DMS79 treated with DMSO at 0.1 percent for 48 hours (cell line): Measurements from ENCODE around the gene ABCE1.
"Not testable (repeated sequence)": the region's sequence is repeated elsewhere in the genome, so short reads cannot be mapped to it uniquely, and the experiment has no call there.

ENCODE experiments used
- DNase-seq: peaks from one replicate; lab custom pipeline; 2025; lab: John Stamatoyannopoulos, UW

The ABCE1 gene

DNA sequence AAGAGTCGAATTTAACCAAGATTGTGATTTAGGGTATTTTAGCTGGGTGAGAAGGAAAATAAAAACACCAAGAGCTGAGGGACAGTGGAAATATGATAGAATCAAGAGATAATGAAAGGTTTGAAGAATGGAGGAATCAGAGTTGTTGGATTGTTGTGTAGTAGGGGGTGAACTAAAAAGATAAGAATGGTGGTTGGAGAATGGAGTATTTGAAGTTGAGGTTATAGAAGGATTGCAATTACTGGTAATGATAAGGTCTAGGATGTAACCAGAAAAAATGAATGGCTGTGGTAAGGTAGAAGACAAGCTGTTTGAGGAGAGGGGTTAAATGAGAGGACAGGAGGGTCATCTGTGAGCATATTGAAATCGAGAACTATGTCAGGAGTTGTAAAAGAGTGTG, 4.5 kb downstream of the ABCE1 start:
- no peak for DNase-seq

DNA sequence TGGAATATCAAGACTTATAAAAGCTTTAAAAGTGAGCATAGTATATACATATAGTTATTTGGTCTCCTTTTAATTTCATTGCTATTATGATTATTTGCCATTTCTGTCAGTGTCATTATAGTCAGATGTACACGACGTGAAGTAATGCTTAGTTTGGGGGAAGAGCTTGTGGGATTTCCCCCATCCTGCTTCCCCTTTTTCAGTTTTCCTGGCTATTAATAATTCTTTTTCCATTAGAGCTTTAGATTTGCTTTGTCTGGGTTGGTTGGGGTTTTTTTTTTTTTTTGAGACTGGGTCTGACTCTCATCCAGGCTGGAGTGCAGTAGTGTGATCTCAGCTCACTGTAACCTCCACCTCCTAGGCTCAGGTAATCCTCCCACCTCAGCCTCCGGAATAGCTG, 5.4 kb downstream of the ABCE1 start:
- no peak for DNase-seq

DNA sequence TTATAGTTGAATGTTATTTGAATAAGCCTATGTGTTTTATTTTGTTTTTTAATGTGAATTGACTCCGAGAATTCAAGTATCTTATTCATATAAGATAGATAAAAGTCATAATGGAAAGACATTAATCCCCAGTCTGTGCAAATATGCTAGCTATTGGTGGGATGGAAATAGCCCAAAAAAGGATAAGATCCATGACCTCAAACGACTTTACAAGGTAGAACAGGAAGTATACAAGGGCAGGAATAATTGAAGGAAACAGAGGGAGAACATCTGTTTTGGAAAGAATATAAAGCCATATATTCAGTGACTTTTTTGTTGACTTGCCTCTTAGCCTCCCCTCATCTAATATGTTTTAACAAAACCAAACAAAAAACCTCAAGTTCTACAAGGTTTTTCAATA, 9.0 kb downstream of the ABCE1 start:
- DNase-seq: no peak

DNA sequence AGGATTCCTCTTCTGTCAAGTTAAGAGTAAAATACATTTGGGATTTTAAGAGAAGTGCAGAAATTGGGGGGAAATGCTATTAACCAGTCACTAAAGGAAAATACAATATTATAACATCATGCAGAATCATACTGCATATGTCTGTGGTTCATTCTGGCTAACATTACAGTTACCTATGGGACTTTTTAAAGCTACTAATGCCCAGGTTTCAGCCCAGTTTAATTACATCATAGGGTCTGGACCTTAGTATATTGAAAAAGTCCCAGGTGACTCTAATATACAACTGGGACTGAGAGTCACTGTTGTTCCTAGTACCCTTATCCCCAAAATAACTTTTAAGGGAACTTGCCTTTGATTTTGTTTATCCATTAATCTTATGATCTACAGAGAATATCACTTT, 10.0 kb downstream of the ABCE1 start:
- DNase-seq: no peak

DNA sequence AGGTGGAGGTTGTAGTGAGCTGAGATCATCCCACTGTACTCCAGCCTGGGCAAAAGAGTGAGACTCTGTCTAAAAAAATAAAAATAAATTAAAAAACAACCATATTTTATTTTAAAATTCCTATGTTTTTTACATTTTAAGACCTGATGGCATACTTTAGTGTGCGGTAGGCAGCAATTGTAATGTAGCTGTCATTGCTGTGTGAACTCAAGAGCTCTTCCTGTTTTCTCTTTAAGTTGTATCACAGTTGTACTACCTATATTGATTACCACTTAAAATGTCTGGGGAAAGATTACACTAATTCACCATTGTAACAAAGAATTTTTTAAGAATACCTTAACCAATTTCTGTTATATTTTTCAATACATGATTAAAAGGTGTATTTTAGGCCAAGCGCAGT, 27.3 kb downstream of the ABCE1 start:
- no peak for DNase-seq

DNA sequence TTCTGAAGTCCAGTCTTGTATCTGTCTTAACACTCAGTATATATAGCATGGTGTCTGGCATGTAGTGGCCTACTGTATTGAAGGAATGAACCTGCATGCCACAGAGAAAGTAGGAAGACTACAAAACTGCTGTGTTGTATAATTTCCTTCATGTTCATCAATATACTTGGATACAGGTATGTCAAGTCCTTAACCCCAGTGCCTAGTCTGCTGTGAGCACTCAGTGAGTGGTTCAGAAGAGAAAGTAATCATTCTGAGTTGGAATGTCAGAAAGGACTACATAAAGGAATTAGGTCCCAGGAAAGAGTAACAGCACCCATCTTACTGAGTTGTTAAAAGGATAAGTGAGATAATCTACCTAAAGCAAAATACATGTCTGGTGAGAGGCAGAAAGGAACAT, 32.0 kb downstream of the ABCE1 start:
- no peak for DNase-seq

DNA sequence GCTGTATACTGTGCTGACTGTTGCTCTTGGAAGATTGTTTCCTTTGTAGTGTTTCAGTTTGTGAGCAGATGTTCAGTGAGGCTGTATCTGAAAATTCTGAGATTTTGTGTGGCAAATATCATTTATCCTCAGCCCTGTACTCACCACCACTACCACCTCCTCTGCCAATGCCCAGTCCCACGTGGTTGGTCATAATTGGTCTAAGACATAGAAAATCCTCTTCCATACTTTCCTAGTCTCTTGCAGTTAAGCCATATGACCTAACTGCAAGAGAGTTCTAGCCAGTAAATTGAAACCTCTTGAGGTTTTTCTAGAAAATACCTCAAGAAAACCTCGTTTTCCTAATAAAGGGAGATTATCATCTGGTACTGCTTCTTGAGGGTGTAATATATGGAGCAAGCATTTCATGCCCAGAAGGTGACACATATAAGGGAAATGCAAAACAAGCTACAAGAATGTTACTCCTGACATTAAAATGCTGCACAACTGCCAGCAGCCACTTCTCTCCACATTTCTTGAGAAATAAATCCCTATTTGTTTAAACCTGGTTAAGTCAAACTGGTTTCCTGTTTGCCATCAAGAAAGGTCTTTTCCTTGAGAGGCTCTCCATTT, 32.8 kb downstream of the ABCE1 start:
- DNase-seq: no peak

DNA sequence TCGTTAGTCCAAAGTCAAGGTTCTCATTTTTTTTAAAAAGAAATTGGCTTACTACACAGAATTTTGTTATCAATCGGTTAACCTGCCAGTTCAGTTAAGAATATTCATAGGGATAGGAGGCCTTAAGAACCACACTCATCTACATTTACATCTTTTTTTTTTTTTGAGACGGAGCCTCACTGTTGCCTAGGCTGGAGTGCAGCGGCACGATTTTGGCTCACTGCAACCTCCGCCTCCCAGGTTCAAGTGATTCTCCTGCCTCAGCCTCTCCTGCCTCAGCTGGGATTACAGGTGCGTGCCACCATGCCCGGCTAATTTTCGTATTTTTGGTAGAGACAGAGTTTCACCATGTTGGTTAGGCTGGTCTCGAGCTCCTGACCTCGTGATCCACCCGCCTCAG, 33.7 kb downstream of the ABCE1 start:
- no peak for DNase-seq

DNA sequence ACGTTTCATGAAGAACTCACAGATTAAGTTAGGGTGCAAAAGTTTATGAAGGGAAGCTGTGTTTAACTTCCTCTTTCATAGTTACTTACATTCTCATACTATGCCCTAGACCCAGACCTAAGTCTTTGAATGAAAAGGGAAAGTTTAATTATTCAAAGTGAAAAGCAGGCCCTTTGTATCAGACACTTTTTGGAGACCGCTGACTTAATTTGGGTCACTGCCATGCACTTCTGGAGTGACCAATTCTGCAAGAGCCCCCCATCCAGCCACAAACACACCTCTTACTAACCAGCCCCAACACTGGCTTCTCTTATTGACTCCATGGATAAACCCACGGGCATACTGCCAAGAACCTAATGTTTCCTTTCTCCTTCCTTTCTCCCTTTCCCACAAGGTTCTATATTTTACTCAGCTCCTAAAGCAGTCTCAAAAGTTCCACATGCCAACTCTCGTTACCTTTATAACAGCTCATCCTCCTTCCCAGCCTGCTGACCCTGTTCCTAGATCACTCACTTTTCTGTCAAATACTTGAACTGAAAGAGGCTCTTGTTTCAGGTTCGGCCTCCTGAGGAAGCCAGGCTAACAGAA, 34.5 kb downstream of the ABCE1 start:
- no peak for DNase-seq

DNA sequence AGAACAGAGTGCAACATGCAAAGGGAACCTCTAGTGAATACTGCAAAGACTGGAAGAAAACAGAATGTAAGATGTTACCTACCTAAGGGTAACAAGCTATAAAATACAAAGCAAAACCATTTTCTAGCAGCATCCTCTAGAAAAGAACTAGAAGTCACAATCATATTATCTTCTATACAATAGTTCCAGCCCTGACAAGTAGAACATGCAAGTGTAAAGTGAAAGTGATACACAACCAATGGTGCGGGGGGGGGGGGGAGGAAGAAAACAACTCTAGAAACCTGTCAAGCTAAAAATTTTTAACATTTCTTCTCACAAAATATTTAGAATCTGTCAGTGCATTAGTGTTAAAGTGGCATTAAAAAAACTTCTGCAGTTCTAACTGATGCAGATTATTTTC, 38.1 kb downstream of the ABCE1 start:
- not testable (repeated sequence) for DNase-seq

DNA sequence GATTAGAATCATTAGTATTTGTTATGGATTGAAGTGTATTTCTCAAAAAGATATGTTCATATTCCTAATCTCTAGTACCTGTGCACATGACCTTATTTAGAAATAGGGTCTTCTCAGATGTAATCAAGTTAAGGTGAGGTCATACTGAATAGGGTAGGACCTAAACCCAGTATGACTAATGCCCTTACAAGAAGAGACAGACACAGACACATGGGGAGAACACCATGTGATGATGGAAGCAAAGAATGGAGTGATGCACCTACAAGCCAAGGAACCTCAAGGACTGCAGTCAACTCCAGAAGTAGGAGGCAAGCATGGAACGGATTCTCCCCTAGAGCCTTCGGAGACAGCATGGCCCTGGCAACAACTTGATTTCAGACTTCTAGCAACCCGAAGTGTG, 50.9 kb downstream of the ABCE1 start:
- no peak for DNase-seq

DNA sequence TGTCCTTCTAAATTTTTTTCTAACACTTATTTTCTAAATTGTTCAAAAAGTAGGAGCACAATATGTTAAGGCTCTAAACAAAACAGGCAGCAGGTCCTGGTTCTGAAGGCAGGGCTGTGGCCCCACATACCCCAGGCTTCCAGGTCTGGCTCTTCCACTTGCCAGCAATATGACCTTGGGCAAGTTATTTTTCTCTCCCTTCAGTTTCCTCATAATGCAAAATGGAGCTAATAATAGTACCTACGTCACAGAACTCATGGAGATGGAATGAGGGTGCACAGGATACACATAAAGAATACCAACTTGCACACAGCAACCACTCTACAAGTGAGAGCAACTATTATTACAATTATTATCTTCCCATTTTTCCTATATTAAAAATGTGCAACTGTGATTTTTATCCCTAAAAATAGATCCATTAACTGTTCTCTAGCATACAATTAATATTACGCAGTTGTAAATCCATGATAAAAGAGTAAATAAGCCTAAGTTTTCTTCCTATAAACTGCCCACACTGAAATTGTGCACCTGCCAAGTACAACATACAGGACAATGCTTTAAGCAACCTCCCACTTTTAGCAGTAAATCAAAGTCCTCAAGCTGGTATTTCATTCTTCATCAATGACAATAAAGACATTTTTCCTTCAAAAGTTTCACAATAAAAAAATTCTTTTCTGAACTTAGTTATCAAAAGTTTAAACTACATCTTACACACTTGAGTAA, 55.2 kb downstream of the ABCE1 start:
- no peak for DNase-seq

DNA sequence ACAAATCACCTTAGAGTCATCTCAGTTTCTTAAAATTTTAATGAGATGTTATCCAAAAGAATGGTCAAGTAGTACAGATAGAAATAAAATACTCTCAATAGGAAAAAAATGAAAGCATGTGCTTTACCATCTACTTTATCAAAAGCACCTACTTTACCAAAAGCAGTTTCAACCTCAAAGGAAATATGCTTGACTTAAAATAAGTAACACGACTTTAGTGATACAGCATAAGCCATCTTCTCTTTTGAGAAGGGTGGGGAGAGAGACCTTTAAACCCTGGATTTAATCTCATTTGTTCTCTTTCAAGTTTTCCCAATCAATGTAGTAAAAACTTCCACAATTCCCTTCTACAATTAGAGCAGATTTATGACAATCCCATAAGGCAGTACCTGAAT, 55.8 kb downstream of the ABCE1 start:
- no peak for DNase-seq

DNA sequence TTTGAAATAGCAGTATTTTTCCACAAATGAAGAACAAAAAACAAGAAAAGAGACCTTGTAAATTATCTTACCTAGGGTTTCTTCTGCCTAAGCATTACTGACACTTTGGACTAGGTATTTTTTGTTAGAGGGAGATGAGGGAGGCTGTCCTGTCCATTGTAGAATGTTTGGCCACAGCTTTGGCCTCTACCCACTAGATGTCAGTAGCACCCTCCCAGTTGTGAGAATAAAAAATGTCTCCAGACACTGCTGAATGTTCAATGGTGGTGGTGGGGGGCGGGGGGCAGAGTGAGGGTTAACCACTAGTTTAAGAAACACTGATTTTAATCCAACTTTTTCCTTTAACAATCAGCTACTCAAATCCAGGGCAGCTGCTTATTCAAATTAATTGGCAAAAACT, 56.5 kb downstream of the ABCE1 start:
- no peak for DNase-seq

DNA sequence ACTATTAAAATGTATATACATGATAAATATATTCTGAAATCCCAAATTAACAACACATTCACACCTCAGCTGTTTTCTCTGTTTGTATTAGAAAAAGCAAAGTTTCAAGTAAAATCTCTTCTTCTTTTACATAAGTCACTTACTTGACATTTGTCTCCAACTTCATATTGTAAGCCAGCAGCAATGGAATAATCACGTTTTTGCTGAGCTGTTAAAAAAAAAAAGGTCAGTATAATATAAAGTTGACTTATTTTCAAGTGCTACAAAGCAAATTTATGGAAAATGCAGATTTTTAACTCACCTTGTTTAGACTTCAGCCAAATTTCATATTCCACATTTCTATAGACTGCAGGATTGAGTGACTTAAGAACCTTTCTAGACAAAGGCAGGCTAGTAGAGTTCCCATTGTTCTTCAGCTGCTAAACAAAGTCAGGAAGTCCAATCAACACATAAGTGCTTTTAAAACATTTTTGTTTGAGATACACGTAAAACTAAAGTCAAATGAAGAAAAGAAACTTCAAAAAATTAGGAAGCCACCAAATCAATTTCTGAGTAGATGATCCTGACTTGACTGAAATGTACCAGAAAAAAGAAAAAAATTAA, 57.3 kb downstream of the ABCE1 start:
- DNase-seq: no peak

DNA sequence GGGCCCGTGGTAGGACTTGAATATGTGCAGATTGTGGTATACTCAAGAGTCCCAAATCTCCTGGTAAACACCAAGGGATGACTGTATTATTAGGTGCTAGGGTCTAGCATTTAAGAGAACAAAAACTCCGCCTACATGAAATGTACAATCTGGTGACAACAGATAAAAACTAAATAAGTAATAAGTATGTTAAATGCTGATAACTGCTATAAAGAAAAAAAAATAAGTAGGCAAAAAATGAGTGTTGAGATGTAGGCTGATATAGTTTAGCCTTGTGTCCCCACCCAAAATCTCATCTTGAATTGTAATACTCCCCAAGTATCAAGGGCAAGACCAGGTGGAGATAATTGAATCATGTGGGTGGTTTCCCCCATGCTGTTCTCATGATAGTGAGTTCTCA, 58.9 kb downstream of the ABCE1 start:
- DNase-seq: no peak

DNA sequence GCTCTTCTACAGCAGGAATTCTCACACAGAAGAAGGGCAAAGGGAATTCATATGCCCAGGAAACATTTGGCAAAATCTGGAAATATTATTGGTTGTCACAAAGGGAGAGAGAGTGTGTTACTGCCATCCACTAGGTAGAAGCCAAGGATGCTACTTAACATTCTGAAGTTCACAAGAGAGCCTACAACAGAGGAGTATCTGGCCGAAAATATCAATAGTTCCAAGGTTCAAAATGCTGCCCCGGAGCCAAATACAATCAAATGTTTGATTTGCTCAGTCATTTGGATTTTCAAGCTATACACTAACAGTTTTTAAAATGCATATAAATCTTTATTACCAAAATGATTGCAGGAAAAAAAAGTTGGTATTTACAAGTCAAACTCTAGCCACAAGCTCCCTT, 63.4 kb downstream of the ABCE1 start:
- no peak for DNase-seq

DNA sequence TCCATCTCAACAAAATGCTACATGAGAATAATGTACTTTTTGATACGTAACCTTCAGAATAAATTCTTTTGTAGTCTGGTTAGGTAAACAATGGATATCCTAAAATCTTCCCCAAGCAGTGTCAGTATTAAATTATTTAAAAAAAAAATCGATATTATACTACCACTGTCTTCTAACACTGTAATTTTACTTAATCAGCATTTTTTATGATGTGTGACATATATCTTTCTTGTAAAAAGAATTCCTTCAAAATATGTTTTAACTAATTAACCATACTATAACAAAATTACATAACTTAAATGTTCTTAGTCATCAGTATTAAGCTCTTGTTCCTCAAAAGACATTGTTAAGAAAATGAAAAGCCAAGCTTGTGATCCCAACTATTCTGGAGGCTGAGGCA, 69.8 kb downstream of the ABCE1 start:
- DNase-seq: no peak

DNA sequence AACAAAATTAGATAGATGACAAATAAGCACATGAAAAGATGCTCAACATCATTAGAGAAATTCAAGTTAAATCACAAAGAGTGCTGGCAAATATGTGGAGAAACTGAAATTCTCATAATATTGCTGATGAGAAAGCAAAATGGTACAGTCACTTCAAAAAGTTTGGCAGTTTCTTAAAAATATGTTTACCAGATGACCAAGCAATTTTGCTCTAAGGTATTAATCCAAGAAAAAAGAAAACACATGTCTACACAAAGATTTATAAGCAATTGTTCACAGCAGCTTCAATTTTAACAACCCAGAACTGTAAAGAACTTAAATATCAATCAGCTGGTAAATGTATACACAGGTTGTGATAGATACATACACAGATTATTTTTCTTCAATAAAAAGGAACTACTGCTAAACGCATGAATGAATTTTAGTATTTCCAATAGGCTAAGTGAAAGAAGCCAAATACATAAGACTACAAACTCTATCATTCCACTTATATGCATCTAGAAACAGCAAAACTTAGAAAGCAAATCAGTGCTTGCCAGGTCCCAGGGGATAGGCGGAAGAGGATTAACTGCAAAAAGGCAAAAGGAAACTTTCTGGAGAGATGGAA, 70.6 kb downstream of the ABCE1 start:
- no peak for DNase-seq

DNA sequence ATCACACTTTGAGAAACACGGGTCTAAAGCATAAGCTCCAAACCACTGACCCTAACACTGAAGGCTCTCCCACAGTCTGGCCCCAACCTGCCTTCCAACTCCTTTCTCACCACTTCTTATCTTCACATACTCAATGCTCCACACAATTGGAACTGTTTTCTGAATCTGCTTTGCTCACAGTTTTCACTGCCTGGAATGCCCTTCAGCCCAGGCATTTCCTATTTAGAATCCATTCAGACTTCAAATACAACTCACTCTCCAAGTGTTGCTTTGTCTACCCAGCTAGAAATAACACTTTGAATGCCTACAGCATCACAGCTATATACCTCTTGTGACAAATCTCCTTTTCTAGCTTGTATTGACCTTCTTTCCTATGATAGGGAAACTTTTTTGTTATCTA, 72.1 kb downstream of the ABCE1 start:
- DNase-seq: no peak

DNA sequence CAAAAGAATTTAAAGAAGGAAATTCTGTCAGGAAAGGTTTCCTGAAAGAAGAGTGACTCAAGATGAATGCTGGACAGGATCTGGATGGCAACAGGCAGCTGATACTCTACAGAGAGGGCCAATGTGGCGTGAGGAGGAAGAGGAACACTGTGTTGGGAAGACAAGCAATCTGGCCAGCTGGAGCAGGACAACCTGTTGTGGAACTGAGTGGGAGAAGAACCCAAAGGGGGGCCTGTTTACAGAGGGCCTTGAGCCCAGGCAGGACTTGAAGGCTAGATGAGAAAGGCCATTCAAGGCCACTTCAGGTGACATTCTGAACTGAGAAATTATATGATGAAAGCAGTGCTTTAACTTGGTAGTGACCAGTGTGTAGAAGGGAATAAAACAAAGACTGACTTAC, 73.8 kb downstream of the ABCE1 start:
- no peak for DNase-seq

DNA sequence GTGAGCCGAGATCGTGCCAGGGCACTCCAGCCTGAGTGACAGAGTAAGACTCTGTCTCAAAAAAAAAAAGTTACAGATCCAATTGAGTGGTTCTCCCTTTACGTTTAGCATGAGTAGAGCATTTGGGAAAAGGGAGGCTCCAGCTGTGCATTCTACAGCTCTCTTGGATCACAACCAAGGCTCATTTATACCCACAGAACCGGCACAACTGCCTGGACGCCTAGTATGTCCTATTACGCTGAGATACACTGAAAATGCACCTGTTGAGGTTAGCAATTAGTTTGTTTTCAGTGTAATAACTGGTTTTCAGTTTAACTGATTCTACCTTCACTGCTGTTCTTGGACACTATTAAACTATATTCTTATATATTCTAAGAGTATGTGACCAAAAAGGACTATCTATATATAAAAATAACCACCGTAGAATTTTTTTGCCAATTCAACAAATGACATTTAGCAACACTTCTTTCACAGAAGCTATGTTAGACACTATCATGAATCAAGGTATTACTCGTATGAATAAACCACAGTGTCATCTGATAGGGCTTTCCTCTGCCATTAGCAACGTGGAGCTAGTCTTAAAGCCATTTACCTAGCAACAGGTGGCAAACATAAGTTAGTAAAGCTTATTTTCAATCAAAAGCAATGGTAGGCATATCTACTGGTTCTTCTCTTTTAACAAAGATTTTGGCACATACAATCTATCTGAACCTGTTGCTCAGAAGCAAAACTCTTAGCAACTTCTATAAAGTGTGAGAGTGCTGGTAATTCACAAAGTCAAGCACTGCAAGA, 78.7 kb downstream of the ABCE1 start:
- DNase-seq: no peak
